Adrenal gland (tissue), 5 donors: ENCODE results near the gene RALGPS1.

Experiments
- CTCF ChIP-seq, 6 experiments: fragments of 450-650 bp in 4 of 6; fragments of 200-600 bp in 2 of 6; sonication (generic) in 1 of 6; IDR thresholded peaks; 1 replicate in 5 of 6; 2 replicates in 1 of 6; pipeline versions ENCODE4 v1.5.1 to v1.8.0; 2016 to 2021; ENCODE audit warnings: antibody characterized with exemption in 6 of 6, mild to moderate bottlenecking in 2 of 6, moderate library complexity in 1 of 6
- POLR2A ChIP-seq, 2 donors: fragments of 450-650 bp; IDR thresholded peaks; one replicate each; pipeline ENCODE4 v1.6.1; 2017; ENCODE audit warnings: antibody characterized with exemption in 2 of 2, mild to moderate bottlenecking in 2 of 2, moderate library complexity in 1 of 2
- donor health status: DM: no; HTN: no; CAD: no.

- TF ChIP-seq CTCF (IDR thresholded peaks at IDR 0.05): no peak
- no peak for TF ChIP-seq POLR2A (IDR thresholded peaks at IDR 0.05)
These were observed 336.4 kb downstream of the RALGPS1 start for GRCh38 chr9:127250896-127251391.
